Neutrophil (primary cell): Measurements from ENCODE around the gene TPRA1.

ENCODE experiments used
- H3K27ac ChIP-seq: fragments of 200-600 bp; sonication (generic); 2 replicates; pipeline ENCODE4 v1.5.1; 2016; ENCODE audit warnings: mild to moderate bottlenecking, moderate library complexity
- H3K27me3 ChIP-seq: fragments of 200-600 bp; sonication (generic); 2 replicates; pipeline ENCODE4 v1.6.0; 2016; ENCODE audit warnings: mild to moderate bottlenecking
- H3K36me3 ChIP-seq: fragments of 200-600 bp; sonication (generic); 2 replicates; pipeline ENCODE4 v1.5.1; 2017
- H3K4me1 ChIP-seq, 2 experiments: fragments of 200-600 bp in 1 of 2; sonication (generic) in 1 of 2; 1 replicate in 1 of 2; 2 replicates in 1 of 2; pipeline versions ENCODE4 v1.5.1 to v1.6.1; 2013 to 2016; ENCODE audit warnings: low read depth in 1 of 2, low read length in 1 of 2, mild to moderate bottlenecking in 1 of 2, moderate library complexity in 1 of 2; ENCODE audit not compliant: control insufficient read depth in 1 of 2, insufficient read depth in 1 of 2
- H3K4me3 ChIP-seq, 2 experiments: fragments of 200-600 bp in 1 of 2; sonication (generic) in 1 of 2; 1 replicate in 1 of 2; 2 replicates in 1 of 2; pipeline ENCODE4 v1.5.1; 2013 to 2016; ENCODE audit warnings: low read depth in 1 of 2, low read length in 1 of 2, mild to moderate bottlenecking in 1 of 2, moderate library complexity in 1 of 2
- H3K9me3 ChIP-seq: fragments of 200-600 bp; sonication (generic); 2 replicates; pipeline ENCODE4 v1.5.1; 2016
- TF ChIP-seq, protein P1 (sequence below): fragments of 200-600 bp; sonication (generic); IDR thresholded peaks from 2 replicates; pipeline ENCODE4 v1.5.1; 2016; ENCODE audit warnings: antibody characterized with exemption

Gene TPRA1

DNA sequence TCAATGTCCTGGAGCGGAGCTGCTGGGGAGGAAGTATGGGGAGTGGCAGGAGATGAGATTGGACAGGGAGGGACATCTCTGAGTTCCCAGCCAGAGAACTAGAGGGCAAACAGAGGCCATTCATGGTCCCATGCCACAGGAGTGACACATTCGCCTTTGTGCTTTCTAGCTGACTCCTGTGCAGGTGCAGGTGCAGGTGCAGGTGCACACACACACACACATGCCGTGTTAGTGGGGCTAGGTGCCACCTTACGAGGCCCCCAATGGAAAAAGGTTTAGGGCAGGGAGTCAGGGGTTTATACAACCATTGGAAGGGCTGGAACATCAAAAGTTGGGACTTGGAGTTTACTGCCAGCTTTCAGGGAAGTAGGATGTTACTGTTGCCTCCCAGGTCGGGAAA lies 52.0 kb downstream of the TPRA1 start:
- TF ChIP-seq, protein P1, sequence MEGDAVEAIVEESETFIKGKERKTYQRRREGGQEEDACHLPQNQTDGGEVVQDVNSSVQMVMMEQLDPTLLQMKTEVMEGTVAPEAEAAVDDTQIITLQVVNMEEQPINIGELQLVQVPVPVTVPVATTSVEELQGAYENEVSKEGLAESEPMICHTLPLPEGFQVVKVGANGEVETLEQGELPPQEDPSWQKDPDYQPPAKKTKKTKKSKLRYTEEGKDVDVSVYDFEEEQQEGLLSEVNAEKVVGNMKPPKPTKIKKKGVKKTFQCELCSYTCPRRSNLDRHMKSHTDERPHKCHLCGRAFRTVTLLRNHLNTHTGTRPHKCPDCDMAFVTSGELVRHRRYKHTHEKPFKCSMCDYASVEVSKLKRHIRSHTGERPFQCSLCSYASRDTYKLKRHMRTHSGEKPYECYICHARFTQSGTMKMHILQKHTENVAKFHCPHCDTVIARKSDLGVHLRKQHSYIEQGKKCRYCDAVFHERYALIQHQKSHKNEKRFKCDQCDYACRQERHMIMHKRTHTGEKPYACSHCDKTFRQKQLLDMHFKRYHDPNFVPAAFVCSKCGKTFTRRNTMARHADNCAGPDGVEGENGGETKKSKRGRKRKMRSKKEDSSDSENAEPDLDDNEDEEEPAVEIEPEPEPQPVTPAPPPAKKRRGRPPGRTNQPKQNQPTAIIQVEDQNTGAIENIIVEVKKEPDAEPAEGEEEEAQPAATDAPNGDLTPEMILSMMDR, result no peak
- Histone ChIP-seq H3K9me3 (no peaks in the 10 kb centered on the region), H3K27ac (no peak overlapping the region), H3K27me3 (peaks cover 14% of the 10 kb centered on the region), H3K4me1 (no peaks in the 10 kb centered on the region), H3K36me3 (no peaks in the 10 kb centered on the region), H3K4me3 (no peak overlapping the region)

DNA sequence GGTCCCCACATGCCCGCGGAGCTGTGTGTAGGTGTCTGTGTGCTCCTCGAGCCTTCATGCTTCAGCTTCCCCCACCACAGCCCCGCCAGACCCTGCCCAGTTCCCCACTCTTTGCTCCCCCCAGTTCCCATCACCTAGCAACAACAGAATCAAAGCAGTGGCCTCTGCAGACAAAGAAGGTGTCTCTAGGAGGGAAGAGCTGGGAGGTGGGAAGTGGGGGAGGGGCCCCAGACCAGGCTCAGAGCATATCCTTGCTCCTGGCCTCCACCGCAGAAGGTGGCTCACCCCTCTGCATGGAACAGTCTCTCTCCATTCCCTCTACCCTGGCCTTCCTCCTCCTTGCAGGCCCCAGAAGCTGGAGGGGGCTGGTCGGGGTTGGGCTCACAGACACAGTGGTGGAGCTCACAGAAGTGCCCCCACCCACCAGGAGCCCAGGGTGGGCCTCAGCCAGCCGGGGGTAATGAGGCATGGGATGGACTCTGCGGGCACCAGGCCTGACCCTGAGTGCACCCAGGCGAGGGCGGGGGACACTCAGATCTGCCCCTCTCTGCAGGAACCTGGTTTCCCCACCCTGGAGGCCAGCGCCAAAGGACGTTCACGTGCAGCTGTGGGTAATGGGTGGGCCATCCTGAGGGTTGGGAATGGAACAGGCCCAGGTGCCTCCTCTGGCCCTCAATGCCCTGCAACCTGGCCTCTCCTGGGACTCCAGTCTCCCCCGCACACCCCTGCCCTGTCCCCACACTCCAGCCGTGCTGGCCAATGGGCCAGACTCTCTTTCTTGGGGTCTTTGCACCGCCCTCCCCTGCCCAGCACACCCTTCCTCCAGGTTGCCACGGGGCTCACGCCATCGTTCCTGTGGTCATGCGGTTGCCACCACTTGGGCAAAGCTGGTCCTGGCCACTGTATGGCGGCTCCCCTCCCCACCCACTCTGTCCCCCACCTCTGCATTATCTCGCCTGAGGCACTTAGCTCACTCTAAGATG lies 53.4 kb downstream of the TPRA1 start:
- no peaks in the 10 kb centered on the region for H3K4me1 ChIP-seq
- TF ChIP-seq, protein P1, result no peak
- no peaks in the 10 kb centered on the region for H3K36me3 ChIP-seq
- peaks cover 14% of the 10 kb centered on the region for H3K27me3 ChIP-seq
- H3K9me3 ChIP-seq, result no peaks in the 10 kb centered on the region
- no peak overlapping the region for H3K27ac ChIP-seq
- H3K4me3 ChIP-seq, result no peak overlapping the region

DNA sequence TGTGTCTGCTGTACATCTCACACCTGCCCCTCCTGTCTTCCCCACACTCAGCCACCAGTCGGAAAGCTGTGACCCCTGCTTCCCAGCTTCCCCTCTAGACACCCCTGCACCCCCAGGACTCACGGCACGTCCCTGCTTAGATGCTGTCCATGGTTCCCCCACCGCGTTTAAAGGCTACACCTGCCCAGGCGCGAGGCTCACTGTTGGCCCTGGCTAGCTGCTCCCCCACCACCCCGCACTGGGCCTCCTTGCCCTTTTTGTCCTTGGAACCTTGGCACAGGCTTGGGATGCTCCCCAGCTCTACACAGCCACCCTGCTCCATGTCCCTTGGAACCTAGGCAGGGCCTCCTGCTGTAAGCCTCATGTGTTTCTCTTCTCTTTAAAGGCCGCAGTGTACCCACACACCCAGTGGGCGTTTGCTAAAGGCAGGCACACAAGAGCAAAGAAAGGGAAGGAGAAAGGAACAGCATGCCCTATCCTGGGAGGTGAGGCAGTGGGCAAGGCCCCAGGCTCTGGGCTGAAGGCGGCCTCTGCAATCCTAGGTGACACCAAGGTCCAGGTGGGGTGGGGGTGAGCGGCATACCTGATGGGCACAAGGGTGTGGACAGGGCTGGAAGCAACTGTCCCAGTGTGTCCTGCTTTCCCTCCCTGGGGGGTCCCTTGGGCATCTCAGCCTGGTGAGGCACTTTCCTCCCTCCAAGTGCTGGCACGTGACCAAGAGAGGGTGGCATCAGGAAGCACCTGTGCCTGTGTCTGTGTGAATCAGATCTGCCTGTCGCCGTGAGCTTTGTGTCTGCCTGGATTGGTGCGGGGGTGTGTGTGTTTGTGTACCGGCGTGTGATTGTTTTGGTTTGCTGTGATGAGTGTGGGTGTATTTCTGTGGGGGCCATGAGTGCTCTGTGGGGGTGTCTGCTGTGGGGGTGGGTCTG lies 54.4 kb downstream of the TPRA1 start:
- no peak overlapping the region for H3K27ac ChIP-seq
- no peak overlapping the region for H3K4me3 ChIP-seq
- TF ChIP-seq, protein P1, result no peak
- no peaks in the 10 kb centered on the region for H3K36me3 ChIP-seq
- no peaks in the 10 kb centered on the region for H3K9me3 ChIP-seq
- peaks cover 14% of the 10 kb centered on the region for H3K27me3 ChIP-seq
- H3K4me1 ChIP-seq, result no peaks in the 10 kb centered on the region

DNA sequence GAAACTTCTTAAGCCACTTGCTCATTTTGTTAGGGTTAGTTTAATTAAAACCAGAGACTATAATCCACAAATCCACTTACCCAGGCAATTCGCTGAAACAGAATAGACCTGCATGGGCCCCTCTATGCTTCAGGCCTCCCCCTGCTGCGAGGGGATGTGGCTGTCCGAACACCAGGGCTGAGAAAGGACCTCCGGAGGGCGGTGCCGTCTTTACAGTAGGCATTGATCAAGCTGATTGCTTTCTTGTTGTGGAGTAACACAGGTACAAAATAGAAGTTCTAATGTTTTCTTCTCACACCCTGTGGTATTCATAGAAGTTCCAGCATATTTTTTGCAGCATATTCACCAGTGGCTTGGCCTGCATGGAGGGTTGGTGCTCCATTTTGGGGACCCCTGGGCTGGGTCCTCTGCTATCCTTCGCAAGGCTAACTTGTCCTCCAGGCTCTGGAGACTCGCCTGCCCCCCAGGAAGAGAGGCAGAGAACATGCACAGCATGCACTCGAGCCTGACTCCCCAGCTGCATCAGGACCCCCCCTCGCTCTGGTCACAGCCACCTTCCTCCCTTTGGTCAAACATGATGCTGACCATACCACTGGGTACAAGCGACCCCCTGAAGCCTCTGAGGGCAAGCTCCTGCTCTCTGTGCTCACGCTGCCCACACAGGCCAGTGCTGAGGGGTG lies 55.3 kb downstream of the TPRA1 start:
- H3K36me3 ChIP-seq, result no peaks in the 10 kb centered on the region
- H3K9me3 ChIP-seq, result no peaks in the 10 kb centered on the region
- no peak overlapping the region for H3K27ac ChIP-seq
- TF ChIP-seq, protein P1, result no peak
- no peaks in the 10 kb centered on the region for H3K4me1 ChIP-seq
- no peak overlapping the region for H3K4me3 ChIP-seq
- H3K27me3 ChIP-seq, result peaks cover 14% of the 10 kb centered on the region

DNA sequence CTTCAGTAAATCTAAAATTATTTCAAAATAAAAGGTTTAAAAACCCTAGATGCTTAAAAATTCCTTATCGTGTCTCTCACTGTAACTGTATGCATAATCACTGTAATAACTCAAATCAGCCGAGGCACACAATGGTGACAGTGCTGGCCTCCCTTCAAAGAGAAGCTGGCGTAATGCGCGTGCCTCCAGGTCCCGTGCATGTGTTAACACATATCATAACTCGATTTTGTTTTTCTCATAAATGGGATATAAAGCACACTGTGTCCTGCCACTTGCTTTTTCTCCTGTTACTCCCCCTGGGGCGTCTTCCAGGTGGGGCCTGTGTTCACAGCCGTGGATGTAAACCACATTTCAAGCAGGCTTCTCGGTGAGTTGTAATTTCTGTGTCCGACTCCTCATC lies 56.0 kb downstream of the TPRA1 start:
- H3K27me3 ChIP-seq, result peaks cover 14% of the 10 kb centered on the region

More for the DNA sequence above, 56.0 kb downstream of the TPRA1 start:
- no peaks in the 10 kb centered on the region for H3K4me1 ChIP-seq
- TF ChIP-seq, protein P1, result no peak
- H3K4me3 ChIP-seq, result no peak overlapping the region
- H3K9me3 ChIP-seq, result no peaks in the 10 kb centered on the region
- H3K36me3 ChIP-seq, result no peaks in the 10 kb centered on the region
- H3K27ac ChIP-seq, result no peak overlapping the region
